Neural crest cell (in vitro differentiated cells): ENCODE results near the gene ERCC1. TPM values are rescaled to one million over a fixed set of nuclear protein-coding genes. Genes with fewer than 3 reads are reported as not detected.
A peak's percentile ranks its signal among the peaks of the same experiment; 100 is the strongest.

Source experiments
- DNase-seq: peaks from one replicate; pipeline ENCODE4 v3.0.0; 2021; ENCODE audit warnings: low read depth, mixed read lengths, low spot score
- H3K27ac Mint-ChIP-seq: one replicate; pipeline ENCODE4 v1.8.0; 2021; ENCODE audit warnings: mild to moderate bottlenecking, mixed read lengths; ENCODE audit not compliant: unreplicated experiment
- H3K27me3 Mint-ChIP-seq: 2 replicates; pipeline ENCODE4 v1.8.0; 2021; ENCODE audit warnings: low read depth, mild to moderate bottlenecking, mixed read lengths
- H3K36me3 Mint-ChIP-seq: 2 replicates; pipeline ENCODE4 v1.8.0; 2021; ENCODE audit warnings: low read depth, mild to moderate bottlenecking, mixed read lengths
- H3K4me1 Mint-ChIP-seq: 2 replicates; pipeline ENCODE4 v1.8.0; 2021; ENCODE audit warnings: mixed read lengths
- H3K4me3 Mint-ChIP-seq: one replicate; pipeline ENCODE4 v1.8.0; 2021; ENCODE audit warnings: mild to moderate bottlenecking, mixed read lengths
- H3K9me3 Mint-ChIP-seq: 2 replicates; pipeline ENCODE4 v1.8.0; 2021; ENCODE audit warnings: mixed read lengths
- CTCF ChIP-seq: fragments of 200-600 bp; sonication (generic); conservative IDR thresholded peaks from 2 replicates; pipeline ENCODE4 v1.5.0; 2021; ENCODE audit warnings: antibody characterized with exemption, mild to moderate bottlenecking
- total RNA-seq: library from RNA; stranded (reverse); gene quantifications from 2 replicates; pipeline ENCODE4 v1.2.1, GENCODE V29; 2021

ERCC1 gene
- total RNA-seq, 1 donor from 2014 or later, result 115 TPM

DNA sequence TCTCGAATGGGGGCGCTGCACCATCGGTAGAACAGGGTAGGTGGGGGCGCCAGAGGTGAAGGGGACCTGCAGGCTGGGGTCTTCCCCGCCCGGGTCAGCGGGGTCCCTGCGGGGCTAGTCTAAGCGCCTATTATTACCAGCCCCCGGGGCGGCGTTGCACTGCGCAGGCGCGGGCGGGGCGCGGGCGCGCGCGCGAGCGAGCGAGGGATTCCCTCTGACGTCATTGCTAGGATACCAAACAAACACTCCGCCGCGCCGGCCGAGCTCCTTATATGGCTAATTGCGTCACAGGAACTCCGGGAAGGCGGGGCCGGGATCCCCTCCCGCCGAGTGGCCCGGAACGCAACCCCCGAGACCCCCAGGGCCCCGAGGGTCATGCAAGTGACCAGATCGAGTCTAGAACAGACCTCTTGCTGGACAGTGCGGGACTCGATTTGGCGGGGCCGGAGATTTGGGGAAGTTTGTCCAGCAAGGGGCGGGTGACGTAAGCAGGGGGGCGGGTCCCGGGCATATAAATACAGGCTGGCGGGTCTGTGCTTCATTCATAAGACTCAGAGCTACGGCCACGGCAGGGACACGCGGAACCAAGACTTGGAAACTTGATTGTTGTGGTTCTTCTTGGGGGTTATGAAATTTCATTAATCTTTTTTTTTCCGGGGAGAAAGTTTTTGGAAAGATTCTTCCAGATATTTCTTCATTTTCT lies 43.9 kb upstream of the ERCC1 start, which contains the start of gene FOSB:
TSS of gene FOSB (plus strand) at position 541 of the 703 bp plus-strand sequence. CDS start 591 bp downstream, outside the sequence.
- Mint-ChIP-seq H3K9me3 (no peaks in the 10 kb centered on the region), H3K27ac (peak within 1 kb of the TSS; percentile 97), H3K27me3 (peaks cover 38% of the 10 kb centered on the region), H3K36me3 (no peaks in the 10 kb centered on the region), H3K4me3 (peak within 1 kb of the TSS; percentile 89), H3K4me1 (peaks cover 23% of the 10 kb centered on the region)
- no peak for TF ChIP-seq CTCF
- DNase-seq, result peak; percentile 92

- peaks cover 23% of the 10 kb centered on the region for H3K4me1 Mint-ChIP-seq
Measured at GRCh38 chr19:45467115-45467455, 43.4 kb upstream of the ERCC1 start.

DNA sequence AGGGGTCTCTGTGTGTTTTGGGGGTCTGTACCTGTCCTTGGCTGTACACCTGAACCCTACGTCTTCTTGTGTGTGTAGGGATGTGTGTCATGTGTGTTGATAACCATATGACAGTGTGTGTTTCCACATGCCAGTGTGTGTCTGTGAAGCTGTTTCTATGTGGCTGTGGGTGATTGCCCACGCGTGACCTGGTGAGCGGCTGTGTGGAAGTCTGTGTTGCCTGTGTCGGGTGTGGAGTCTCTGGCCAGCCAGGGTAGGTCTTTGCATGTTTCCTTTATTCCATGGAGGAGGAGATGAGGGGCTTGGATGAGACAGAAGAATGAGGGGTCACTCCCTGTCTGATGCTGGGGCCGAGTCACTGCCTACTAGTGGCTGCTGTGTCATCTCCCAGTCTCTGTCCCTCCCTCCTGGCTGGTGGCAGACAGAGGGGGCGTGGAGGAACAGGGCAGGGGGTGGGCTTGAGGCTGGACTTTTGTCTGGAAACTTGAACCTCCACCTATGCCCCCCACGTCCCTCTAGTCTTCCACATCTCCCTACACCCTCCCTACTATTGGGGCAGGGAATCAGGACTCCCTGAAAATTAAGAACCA lies 41.2 kb upstream of the ERCC1 start:
- no peak for TF ChIP-seq CTCF
- Mint-ChIP-seq H3K36me3 (no peaks in the 10 kb centered on the region), H3K4me3 (no peak overlapping the region), H3K27me3 (peaks cover 27% of the 10 kb centered on the region), H3K4me1 (peaks cover 22% of the 10 kb centered on the region), H3K27ac (no peak overlapping the region), H3K9me3 (no peaks in the 10 kb centered on the region)
- no peak for DNase-seq

More at GRCh38 chr19:45467115-45467455, 43.4 kb upstream of the ERCC1 start:
- Mint-ChIP-seq H3K4me3 (peak overlapping the region; percentile 89), H3K27ac (no peak overlapping the region), H3K9me3 (no peaks in the 10 kb centered on the region), H3K36me3 (no peaks in the 10 kb centered on the region), H3K27me3 (peaks cover 33% of the 10 kb centered on the region)
- no peak for DNase-seq
- TF ChIP-seq CTCF, result no peak

GRCh38 chr19:45464274-45464673 lies 40.6 kb upstream of the ERCC1 start:
- Mint-ChIP-seq H3K9me3 (no peaks in the 10 kb centered on the region), H3K4me3 (no peak overlapping the region), H3K36me3 (no peaks in the 10 kb centered on the region), H3K27me3 (peaks cover 21% of the 10 kb centered on the region), H3K4me1 (peaks cover 15% of the 10 kb centered on the region), H3K27ac (no peak overlapping the region)
- TF ChIP-seq CTCF, result no peak
- DNase-seq, result no peak

GRCh38 chr19:45463241-45463640 lies 39.5 kb upstream of the ERCC1 start:
- peaks cover 17% of the 10 kb centered on the region for H3K27me3 Mint-ChIP-seq
- no peak for DNase-seq
- H3K9me3 Mint-ChIP-seq, result no peaks in the 10 kb centered on the region
- TF ChIP-seq CTCF, result no peak
- H3K4me3 Mint-ChIP-seq, result no peak overlapping the region
- no peak overlapping the region for H3K27ac Mint-ChIP-seq
- H3K4me1 Mint-ChIP-seq, result peaks cover 11% of the 10 kb centered on the region
- H3K36me3 Mint-ChIP-seq, result no peaks in the 10 kb centered on the region
